HG03439 (cell line): ENCODE measurements around the gene CA5A.
"Not testable (repeated sequence)": the region's sequence is repeated elsewhere in the genome, so short reads cannot be mapped to it uniquely, and the experiment has no call there.

Experiments used
- ATAC-seq: cut with Tn5 transposase; IDR thresholded peaks from one replicate; pipeline ENCODE4 v1.9.1; 2021; ENCODE audit warnings: mild to moderate bottlenecking, moderate library complexity; ENCODE audit not compliant: unreplicated experiment

The CA5A gene

DNA sequence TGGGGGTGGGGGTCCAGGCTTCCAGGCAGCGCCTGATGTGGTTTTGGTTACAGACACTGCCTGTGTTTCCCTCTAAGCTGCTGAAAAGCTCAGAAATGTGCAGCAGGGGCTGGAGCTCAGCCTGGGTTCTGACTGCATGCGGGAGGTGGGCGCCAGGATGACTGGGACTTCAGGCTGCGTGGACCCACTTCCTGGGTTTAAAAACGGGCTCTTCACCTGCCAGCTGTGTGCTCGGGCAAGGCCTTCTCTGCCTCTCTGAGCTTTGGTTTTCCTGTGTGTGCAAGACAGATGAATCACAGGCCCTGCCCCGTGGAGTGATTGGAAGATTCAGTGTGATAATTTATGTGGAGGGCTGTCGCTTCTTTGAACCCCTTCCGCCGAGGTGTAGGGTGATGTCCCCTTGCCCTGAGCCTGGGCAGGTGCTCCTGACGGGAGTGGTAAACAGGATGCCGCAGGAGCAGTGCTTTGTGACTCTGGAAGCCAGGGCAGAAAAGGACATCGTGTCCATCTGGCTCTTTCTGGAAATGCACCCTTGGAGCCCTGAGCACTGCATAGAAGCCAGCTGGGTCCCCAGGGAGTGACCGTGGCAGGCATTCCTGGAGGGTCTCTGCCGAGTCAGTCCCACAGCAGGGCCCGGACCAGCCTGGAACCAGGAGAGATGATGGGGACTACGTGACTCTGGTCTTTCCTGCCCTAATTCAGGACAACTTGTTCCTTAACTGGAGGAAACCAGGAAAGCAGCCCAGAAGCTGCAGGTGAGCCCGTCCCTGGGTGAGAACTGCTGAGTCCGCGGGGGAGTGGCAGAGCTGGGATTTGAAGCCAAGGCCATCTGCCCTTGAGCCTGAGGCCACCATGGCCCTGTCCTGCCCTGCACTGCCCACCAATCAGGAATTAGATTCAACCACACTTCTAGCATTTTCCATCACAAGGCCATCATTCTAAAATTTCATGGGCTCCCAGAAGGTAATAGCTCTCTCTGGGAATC lies 38.5 kb downstream of the CA5A start:
- ATAC-seq: no peak

GRCh38 chr16:87896924-87897520 lies 39.3 kb downstream of the CA5A start:
- ATAC-seq: not testable (repeated sequence)

DNA sequence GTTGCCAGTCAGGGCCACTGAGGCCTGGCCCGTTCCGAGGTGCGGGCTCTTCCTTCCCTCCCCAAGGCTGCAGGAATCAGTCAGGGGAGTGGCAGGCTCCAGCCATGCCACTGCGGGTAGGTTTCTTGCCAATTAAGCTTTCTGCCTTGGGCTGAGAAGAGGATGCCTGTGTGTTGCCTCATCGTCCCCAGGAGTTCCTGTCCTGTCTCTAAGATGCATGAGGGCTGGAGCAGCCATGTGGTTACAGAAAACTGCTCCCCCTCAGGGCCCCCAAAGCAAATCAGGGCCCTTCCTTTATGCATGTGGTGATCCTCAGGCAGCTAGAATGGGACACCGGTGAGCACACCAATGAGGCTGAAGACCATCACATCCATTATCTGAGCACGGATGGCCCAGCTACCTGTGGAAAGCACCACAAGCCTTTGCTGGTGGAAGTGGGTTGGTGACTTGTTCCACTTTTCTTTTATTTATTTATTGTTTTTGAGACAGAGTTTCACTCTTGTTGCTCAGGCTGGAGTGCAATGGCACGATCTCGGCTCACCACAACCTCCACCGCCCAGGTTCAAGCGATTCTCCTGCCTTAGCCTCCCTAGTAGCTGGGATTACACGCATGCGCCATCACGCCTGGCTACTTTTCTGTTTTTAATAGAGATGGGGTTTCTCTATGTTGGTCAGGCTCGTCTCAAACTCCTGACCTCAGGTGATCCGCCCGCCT lies 40.0 kb downstream of the CA5A start:
- not testable (repeated sequence) for ATAC-seq

- ATAC-seq: peak; percentile 47
These were observed 40.6 kb downstream of the CA5A start for GRCh38 chr16:87895641-87896141.

GRCh38 chr16:87894005-87894404 lies 42.3 kb downstream of the CA5A start:
- not testable (repeated sequence) for ATAC-seq

DNA sequence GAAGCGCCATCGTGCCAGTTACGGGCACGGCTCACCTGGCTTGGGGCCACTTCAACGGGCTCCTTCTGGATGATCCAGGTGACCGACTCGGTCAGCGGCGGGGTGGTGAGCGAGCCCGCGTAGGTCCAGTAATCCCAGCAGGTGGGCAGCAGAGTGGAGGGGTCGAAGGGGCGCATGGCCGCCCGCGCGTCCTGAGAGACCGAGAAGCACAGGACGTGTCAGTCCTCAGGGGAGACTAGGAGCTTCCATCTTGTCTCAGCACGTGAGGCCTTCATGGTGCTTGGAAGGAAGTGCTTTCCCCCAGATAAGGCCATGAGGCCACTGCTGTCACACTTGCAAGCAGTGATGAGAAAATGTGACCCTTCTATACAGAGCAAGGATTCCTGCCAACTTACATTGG lies 44.6 kb downstream of the CA5A start:
- ATAC-seq: no peak

DNA sequence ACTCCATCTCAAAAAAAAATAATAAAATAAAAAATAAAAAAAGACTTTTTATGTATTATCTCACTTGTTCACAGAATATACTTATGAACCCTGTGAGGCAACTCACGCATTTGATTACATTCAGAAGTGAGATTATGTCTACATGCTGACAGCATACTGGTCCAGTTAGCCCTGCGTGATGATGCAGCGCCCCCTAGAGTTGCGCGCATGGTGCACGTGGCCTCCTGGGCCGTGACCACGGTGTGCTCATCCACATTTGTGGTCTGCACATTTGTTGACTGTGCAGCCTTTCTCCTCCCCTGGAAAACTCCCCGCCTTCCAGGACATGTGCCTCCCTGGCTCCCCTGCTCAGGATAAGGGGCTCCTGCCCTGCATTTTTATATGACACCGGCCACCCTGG lies 46.6 kb downstream of the CA5A start:
- not testable (repeated sequence) for ATAC-seq

DNA sequence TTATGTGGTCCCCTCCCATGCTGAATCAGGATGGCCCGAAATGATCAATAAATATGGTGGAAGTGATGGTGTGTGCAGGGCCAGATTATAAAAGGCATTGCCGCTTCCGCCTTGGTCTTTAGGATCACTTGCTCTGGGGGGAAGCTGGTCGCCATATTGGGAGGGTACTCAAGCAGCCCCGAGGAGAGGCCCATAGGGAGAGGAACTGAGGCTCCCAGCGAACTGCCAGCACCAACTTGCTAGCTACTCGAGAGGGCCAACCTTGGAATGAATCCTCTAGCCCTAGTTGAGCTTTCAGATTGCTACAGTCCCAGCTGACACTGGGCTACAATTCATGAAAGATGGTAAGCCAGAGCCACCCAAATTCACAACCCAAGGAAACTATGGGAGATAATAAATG lies 48.0 kb downstream of the CA5A start:
- ATAC-seq: not testable (repeated sequence)

DNA sequence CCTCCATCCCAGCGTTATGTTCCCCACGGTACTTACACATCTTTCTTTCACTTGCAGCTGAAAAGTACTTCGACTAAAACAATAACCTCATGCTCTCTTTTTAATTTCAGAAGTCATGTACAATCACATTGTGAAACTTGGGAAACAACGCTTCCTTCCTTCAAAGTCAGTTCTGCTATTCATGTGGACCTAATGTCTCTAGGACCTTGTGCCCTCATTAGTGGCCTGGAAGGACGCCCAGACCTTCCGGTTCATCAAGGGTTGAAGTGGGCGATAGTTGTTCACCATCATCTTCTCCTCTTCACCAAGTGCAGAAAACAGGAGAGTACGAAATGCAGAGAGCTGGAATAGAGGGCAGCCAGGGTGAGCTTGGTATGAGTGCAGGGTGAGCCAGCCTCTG lies 48.4 kb downstream of the CA5A start:
- not testable (repeated sequence) for ATAC-seq

DNA sequence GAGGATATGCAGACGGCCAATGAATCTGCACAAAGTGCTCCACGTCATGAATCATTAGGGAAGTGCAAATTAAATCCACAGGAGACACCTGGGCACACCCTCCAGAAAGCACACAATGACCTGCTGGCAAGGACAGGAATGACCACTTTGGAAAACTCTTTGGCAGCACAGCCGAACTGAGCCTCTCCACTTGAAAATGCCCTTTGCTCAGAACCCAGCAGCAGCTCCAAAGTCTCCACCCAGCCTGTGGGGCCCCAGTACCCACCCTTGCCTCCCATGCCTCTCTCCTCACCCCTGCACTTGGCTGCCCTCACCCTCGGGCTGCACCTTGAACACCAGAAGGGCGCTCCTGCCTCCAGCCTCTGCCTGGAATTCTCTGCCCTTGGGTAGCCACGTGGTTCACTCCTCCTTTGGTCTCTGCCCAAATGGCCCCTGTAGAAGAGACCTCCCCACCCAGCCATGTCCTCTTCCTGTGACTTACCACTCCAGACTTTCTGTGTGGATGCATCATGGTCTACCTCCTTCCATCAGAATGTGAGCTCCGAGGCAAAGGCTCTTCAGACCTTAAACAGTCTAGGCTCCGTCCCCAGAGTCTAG lies 50.9 kb downstream of the CA5A start:
- not testable (repeated sequence) for ATAC-seq

- no peak for ATAC-seq
These were observed 53.8 kb downstream of the CA5A start for GRCh38 chr16:87882436-87883019.

- no peak for ATAC-seq
These were observed 54.8 kb downstream of the CA5A start for GRCh38 chr16:87881324-87882200.

GRCh38 chr16:87880117-87880696 lies 56.1 kb downstream of the CA5A start:
- no peak for ATAC-seq

GRCh38 chr16:87879411-87880013 lies 56.8 kb downstream of the CA5A start:
- ATAC-seq: not testable (repeated sequence)

DNA sequence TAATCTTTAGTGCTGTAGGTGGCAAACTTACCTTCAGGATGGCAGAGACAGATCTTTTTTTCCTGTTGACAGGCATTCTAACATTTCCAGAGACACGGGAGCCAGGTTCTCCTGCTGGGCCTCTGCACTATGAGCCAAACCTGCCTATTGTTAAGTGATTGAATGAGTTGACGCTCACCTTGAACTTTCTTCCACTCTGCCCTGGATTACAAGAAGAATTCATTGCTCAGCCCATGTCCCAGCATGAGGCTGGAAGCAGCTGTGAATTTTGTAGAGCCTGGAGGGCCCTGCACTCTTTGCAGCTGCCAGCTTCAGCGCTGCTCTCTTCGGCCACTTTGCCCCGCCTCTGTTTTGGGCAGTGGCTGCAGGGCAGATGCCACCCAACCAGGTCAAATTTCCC lies 57.6 kb downstream of the CA5A start:
- no peak for ATAC-seq

DNA sequence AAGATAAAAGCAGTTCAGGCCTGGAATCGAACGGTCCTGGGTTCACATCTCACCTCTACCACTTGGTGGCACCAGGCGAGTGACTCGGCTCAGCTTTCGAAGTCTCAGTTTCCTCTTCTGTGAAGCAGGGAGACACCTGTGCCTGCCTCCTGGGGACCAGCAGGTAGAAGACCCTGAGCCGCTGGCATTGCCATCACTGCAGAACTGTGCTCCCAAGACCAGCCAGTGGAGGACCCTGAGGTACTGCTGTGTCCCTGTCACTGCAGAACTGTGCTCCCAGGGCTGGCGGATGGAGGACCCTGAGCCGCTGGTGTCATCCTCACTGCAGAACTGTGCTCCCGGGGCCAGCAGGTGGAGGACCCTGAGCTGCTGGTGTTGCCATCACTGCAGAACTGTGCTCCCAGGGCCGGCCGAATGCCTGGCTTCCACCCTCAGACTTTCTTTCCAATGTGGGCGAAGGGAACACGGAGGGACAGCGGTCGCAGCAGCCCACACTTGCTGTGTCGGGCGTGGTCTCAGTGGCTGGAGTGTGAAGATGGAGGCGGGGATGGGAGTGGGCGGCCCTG lies 58.3 kb downstream of the CA5A start:
- ATAC-seq: no peak

DNA sequence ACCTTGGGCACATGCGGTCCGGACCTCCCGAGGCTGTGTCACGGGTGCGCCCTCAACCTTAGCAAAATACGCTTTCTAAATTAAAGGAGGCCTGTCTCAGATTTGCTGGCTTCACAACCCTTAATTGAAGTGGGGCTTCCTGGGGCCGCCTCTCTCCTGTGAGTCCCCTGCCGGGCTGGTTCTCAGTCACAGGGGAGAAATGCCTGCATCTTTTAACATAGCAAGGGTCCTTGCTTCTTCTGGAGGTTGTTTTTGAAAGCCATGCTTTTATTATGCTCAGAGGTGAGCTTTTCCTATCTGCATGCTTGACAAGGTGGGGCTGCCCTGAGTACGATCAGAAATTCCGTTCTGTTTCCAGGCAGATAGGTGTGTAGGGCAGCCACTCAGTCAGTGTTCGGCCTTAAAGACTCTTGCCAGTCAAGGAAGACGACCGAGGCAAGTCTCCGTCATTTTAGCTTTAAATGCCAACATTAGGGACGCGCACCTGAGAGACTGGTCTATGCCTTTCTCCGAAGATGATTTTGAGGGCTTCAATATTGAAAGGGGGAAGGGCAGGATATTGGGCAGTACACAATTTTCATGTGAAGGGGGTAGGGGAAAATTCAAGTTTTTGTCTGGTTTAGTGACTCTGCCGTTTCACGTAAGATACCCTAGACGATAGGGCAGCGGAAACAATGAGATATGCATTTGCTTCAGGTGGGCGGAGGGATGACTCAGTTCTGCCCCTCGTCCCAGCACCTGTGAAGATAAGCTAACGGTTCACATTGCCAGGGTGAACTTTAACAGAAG lies 61.5 kb downstream of the CA5A start:
- no peak for ATAC-seq
